Astrocyte (in vitro differentiated cells and primary cell): ENCODE data around the gene ARHGDIA. TPM values are rescaled to one million over a fixed set of nuclear protein-coding genes. Genes with fewer than 3 reads are reported as not detected.

Experiments
- DNase-seq: peaks from one replicate; pipeline ENCODE4 v3.0.0-alpha.2; 2010; ENCODE audit warnings: low read depth
- FAIRE-seq: peaks from 2 replicates; lab custom pipeline; 2011; peaks lifted over from hg19 to GRCh38; lab: Jason Lieb, UNC
- H2AFZ ChIP-seq: 2 replicates; pipeline ENCODE4 v1.6.0; 2012; ENCODE audit warnings: low read depth, low read length, inconsistent platforms
- H3K27ac ChIP-seq: 2 replicates; pipeline ENCODE4 v1.5.1; 2011; ENCODE audit warnings: low read depth, low read length, inconsistent platforms
- H3K27me3 ChIP-seq: 2 replicates; pipeline ENCODE4 v1.6.0; 2011; ENCODE audit warnings: low read length, inconsistent platforms; ENCODE audit not compliant: insufficient read depth
- H3K36me3 ChIP-seq: 2 replicates; pipeline ENCODE4 v1.5.1; 2011; ENCODE audit warnings: low read length, inconsistent platforms; ENCODE audit not compliant: insufficient read depth
- H3K4me1 ChIP-seq: 2 replicates; pipeline ENCODE4 v1.5.1; 2011; ENCODE audit warnings: low read length, inconsistent platforms; ENCODE audit not compliant: insufficient read depth
- H3K4me2 ChIP-seq: 2 replicates; pipeline ENCODE4 v1.6.0; 2012; ENCODE audit warnings: low read length, inconsistent platforms
- H3K4me3 ChIP-seq: 2 replicates; pipeline ENCODE4 v1.5.1; 2011; ENCODE audit warnings: low read depth, mild to moderate bottlenecking, low read length, inconsistent platforms; ENCODE audit not compliant: insufficient read depth
- H3K79me2 ChIP-seq: 2 replicates; pipeline ENCODE4 v1.6.0; 2012; ENCODE audit warnings: mild to moderate bottlenecking, low read length, inconsistent platforms; ENCODE audit not compliant: insufficient read depth
- H3K9ac ChIP-seq: 2 replicates; pipeline ENCODE4 v1.6.0; 2012; ENCODE audit warnings: mild to moderate bottlenecking, low read length, inconsistent platforms
- H3K9me3 ChIP-seq: 2 replicates; pipeline ENCODE4 v1.5.1; 2012; ENCODE audit warnings: low read depth, mild to moderate bottlenecking, low read length, inconsistent platforms; ENCODE audit not compliant: insufficient read depth
- H4K20me1 ChIP-seq: 2 replicates; pipeline ENCODE4 v1.6.0; 2012; ENCODE audit warnings: low read length, inconsistent platforms; ENCODE audit not compliant: insufficient read depth
- H3K27ac Mint-ChIP-seq: one replicate; pipeline ENCODE4 v1.8.0; 2021; ENCODE audit warnings: mild to moderate bottlenecking, mixed read lengths; ENCODE audit not compliant: unreplicated experiment
- H3K27me3 Mint-ChIP-seq: one replicate; pipeline ENCODE4 v1.8.0; 2021; ENCODE audit warnings: low read depth, mixed read lengths; ENCODE audit not compliant: unreplicated experiment
- H3K36me3 Mint-ChIP-seq: one replicate; pipeline ENCODE4 v1.8.0; 2021; ENCODE audit warnings: low read depth, mixed read lengths; ENCODE audit not compliant: unreplicated experiment
- H3K4me1 Mint-ChIP-seq: one replicate; pipeline ENCODE4 v1.8.0; 2021; ENCODE audit warnings: low read depth, mixed read lengths; ENCODE audit not compliant: unreplicated experiment
- H3K4me3 Mint-ChIP-seq: one replicate; pipeline ENCODE4 v1.8.0; 2021; ENCODE audit warnings: mild to moderate bottlenecking, moderate library complexity, mixed read lengths; ENCODE audit not compliant: unreplicated experiment
- H3K9me3 Mint-ChIP-seq: one replicate; pipeline ENCODE4 v1.8.0; 2021; ENCODE audit warnings: mild to moderate bottlenecking, mixed read lengths; ENCODE audit not compliant: unreplicated experiment
- EZH2 ChIP-seq: IDR thresholded peaks from 2 replicates; pipeline ENCODE4 v1.6.1; 2012; ENCODE audit warnings: mild to moderate bottlenecking, low read length, inconsistent platforms; ENCODE audit not compliant: insufficient read depth
- total RNA-seq: library from RNA; stranded (reverse); gene quantifications from 2 replicates; pipeline ENCODE4 v1.2.1, GENCODE V29; 2021
- TF ChIP-seq, protein P1 (sequence below): IDR thresholded peaks from 2 replicates; pipeline ENCODE4 v1.5.1; 2011; ENCODE audit warnings: low read depth, mild to moderate bottlenecking, inconsistent platforms, low read length, moderate library complexity; ENCODE audit not compliant: insufficient read depth

The ARHGDIA gene
- total RNA-seq, 1 donor from 2014 or later = 352 TPM

GRCh38 chr17:81907219-81908145, 36.3 kb upstream of the ARHGDIA start:
- H2AFZ ChIP-seq = no peak overlapping the region
- H3K4me1 ChIP-seq = peaks cover 10% of the 10 kb centered on the region
- H3K27me3 ChIP-seq = no peaks in the 10 kb centered on the region
- FAIRE-seq = no peak
- no peak overlapping the region for H3K4me3 ChIP-seq
- H3K4me3 Mint-ChIP-seq = no peak overlapping the region
- no peaks in the 10 kb centered on the region for H3K36me3 Mint-ChIP-seq
- H3K9me3 Mint-ChIP-seq = no peaks in the 10 kb centered on the region
- no peak overlapping the region for H3K27ac ChIP-seq
- no peaks in the 10 kb centered on the region for H3K27me3 Mint-ChIP-seq
- peaks cover 2% of the 10 kb centered on the region for H3K4me1 Mint-ChIP-seq
- H3K27ac Mint-ChIP-seq = no peak overlapping the region
- H3K4me2 ChIP-seq = no peak overlapping the region
- H3K9me3 ChIP-seq = no peaks in the 10 kb centered on the region
- H3K79me2 ChIP-seq = peaks cover 4% of the 10 kb centered on the region
- no peaks in the 10 kb centered on the region for H3K36me3 ChIP-seq
- peaks cover 36% of the 10 kb centered on the region for H4K20me1 ChIP-seq
- H3K9ac ChIP-seq = no peak overlapping the region
- TF ChIP-seq, protein P1, sequence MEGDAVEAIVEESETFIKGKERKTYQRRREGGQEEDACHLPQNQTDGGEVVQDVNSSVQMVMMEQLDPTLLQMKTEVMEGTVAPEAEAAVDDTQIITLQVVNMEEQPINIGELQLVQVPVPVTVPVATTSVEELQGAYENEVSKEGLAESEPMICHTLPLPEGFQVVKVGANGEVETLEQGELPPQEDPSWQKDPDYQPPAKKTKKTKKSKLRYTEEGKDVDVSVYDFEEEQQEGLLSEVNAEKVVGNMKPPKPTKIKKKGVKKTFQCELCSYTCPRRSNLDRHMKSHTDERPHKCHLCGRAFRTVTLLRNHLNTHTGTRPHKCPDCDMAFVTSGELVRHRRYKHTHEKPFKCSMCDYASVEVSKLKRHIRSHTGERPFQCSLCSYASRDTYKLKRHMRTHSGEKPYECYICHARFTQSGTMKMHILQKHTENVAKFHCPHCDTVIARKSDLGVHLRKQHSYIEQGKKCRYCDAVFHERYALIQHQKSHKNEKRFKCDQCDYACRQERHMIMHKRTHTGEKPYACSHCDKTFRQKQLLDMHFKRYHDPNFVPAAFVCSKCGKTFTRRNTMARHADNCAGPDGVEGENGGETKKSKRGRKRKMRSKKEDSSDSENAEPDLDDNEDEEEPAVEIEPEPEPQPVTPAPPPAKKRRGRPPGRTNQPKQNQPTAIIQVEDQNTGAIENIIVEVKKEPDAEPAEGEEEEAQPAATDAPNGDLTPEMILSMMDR = no peak
- TF ChIP-seq EZH2 = no peak
- no peak for DNase-seq

GRCh38 chr17:81906476-81907218, 35.5 kb upstream of the ARHGDIA start:
- Histone ChIP-seq H3K79me2 (peaks cover 4% of the 10 kb centered on the region), H3K27ac (no peak overlapping the region), H3K4me3 (no peak overlapping the region), H3K9me3 (no peaks in the 10 kb centered on the region), H3K36me3 (no peaks in the 10 kb centered on the region), H3K4me2 (no peak overlapping the region), H4K20me1 (peaks cover 27% of the 10 kb centered on the region), H2AFZ (no peak overlapping the region), H3K27me3 (no peaks in the 10 kb centered on the region), H3K4me1 (peaks cover 10% of the 10 kb centered on the region), H3K9ac (no peak overlapping the region)
- no peak for DNase-seq
- H3K27ac Mint-ChIP-seq = no peak overlapping the region
- H3K9me3 Mint-ChIP-seq = no peaks in the 10 kb centered on the region
- no peaks in the 10 kb centered on the region for H3K36me3 Mint-ChIP-seq
- no peak for FAIRE-seq
- H3K4me1 Mint-ChIP-seq = peaks cover 2% of the 10 kb centered on the region
- H3K27me3 Mint-ChIP-seq = no peaks in the 10 kb centered on the region
- TF ChIP-seq EZH2 = no peak
- TF ChIP-seq, protein P1 = no peak
- H3K4me3 Mint-ChIP-seq = no peak overlapping the region
